Activated naive CD4-positive, alpha-beta T cell treated with anti-CD3 and anti-CD28 coated beads, Interleukin-2, amount 50 U/mL, for 24 hours (primary cell): ENCODE data around the gene APOBEC2.

Source experiments
- H3K27ac Mint-ChIP-seq: one replicate; pipeline ENCODE4 v1.8.0; 2021; ENCODE audit warnings: mild to moderate bottlenecking, mixed read lengths
- H3K27me3 Mint-ChIP-seq: one replicate; pipeline ENCODE4 v1.8.0; 2021; ENCODE audit warnings: mixed read lengths
- H3K36me3 Mint-ChIP-seq: one replicate; pipeline ENCODE4 v1.8.0; 2021; ENCODE audit warnings: mixed read lengths
- H3K4me1 Mint-ChIP-seq: one replicate; pipeline ENCODE4 v1.8.0; 2021; ENCODE audit warnings: mixed read lengths
- H3K4me3 Mint-ChIP-seq: one replicate; pipeline ENCODE4 v1.8.0; 2021; ENCODE audit warnings: mild to moderate bottlenecking, mixed read lengths
- H3K9me3 Mint-ChIP-seq: one replicate; pipeline ENCODE4 v1.8.0; 2021; ENCODE audit warnings: mixed read lengths

Gene APOBEC2

DNA sequence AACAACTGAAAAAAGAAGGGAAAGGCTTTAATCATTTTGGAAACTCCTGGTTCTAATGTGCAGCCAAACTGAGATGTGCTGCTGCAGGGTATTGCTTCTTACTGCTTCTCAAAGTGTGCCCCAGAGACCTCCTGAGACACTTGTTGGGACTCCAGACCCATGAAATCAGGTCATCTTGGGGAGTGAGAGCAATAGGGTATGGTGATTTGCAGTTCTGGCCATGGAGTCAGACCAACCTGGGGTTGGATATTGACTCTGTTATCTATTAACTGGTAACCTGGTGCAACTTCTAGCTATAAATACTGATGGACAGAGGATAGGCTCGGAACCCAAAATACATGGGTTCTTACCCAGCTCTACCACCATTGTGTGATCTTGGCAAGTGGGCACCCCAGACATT is 6.9 kb upstream of the APOBEC2 start:
- Mint-ChIP-seq H3K4me1 (no peaks in the 10 kb centered on the region), H3K27ac (no peak overlapping the region), H3K27me3 (no peaks in the 10 kb centered on the region), H3K4me3 (no peak overlapping the region), H3K9me3 (no peaks in the 10 kb centered on the region), H3K36me3 (peaks cover 5% of the 10 kb centered on the region)

DNA sequence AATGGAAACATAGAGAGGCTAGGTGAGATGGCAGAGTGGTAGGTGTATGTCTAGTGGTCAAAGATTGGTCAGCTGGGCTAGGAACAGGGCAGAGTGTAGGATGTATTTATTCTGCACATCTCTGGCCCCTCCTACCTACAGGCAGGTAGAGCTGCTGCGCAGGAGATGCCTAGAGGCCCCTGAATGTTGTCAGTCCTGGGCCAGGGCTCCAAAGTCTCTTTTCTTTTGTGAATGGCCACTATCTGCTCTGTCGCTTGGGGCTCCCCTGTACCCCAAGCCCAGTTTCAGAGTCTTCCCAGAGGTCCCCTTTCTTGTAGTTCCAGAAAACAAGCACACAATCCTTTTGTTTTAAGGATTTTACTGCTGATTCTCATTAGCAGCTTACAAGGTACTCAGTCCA is 5.7 kb upstream of the APOBEC2 start:
- Mint-ChIP-seq H3K36me3 (peaks cover 9% of the 10 kb centered on the region), H3K4me1 (peaks cover 11% of the 10 kb centered on the region), H3K27me3 (no peaks in the 10 kb centered on the region), H3K27ac (no peak overlapping the region), H3K4me3 (no peak overlapping the region), H3K9me3 (no peaks in the 10 kb centered on the region)

DNA sequence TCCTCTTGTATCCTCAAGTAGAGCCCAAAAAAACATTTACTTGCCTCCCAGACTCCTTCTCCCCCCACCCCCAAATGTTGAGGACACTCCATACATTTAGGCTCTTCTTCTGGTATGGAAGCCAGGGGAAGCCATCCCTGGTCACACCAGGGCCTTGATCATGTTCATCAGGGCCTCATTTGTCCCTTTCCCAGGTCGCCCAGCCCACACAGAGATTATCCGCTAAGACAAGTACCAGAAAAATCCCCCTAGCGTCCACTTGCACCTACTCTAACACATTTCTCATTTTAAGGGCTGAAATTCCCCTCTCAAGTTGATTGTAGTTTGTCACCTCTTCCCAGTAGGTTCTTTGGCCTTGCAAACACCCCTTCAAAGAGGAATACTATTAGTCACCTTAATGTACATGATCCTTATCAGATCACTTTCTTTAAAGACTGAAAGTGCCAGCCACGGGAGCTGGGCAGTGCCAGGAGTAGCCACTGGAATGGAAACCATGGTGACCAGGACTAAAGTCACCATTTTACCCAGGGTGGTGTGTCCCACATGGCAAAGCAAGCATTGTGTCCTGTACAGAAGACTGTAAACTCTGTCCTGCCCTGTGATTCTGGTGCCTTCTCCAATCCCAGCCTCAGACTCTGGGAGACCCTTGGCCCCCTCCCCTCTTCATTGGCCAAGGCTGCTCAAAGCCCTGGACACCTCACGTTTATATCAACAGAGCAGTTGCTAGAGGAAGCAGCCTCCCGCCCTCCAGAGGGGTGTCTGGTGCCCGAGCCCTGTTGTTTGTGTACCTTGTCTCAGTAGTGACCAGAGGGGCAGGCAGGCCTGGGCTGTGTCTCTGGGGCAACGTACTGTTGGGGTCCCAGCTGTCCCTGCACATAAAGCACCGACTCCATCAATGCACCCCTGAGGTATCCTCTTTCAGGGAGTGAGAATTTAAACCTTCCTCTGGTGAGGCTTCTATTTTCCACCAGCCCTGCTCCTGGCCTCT is 5.0 kb upstream of the APOBEC2 start:
- no peaks in the 10 kb centered on the region for H3K9me3 Mint-ChIP-seq
- H3K27ac Mint-ChIP-seq, result peak overlapping the region; percentile 79
- H3K4me1 Mint-ChIP-seq, result peaks cover 18% of the 10 kb centered on the region
- no peaks in the 10 kb centered on the region for H3K27me3 Mint-ChIP-seq
- H3K36me3 Mint-ChIP-seq, result peaks cover 9% of the 10 kb centered on the region
- H3K4me3 Mint-ChIP-seq, result no peak overlapping the region

DNA sequence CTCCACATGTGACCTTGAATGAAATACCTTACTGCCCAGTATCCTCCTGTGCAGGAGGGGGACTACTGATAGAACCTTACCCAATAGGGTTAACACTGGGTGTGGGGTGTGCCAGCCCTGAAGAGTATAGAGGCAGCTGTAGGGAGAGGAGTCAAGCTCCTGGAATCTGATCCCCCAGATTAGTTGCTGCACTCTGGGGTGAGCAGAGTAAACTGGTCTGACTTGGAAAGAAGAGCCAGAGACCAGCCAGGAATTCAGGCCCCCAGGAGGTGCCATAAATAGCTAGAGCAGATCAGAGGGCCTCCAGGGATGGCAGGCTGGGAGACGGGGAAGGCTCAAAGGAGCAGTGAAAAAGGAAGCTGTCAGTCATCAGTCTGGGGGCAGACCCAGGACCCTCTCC is 3.5 kb upstream of the APOBEC2 start:
- H3K27ac Mint-ChIP-seq, result no peak overlapping the region
- no peaks in the 10 kb centered on the region for H3K9me3 Mint-ChIP-seq
- H3K4me3 Mint-ChIP-seq, result no peak overlapping the region
- peaks cover 21% of the 10 kb centered on the region for H3K4me1 Mint-ChIP-seq
- peaks cover 9% of the 10 kb centered on the region for H3K36me3 Mint-ChIP-seq
- H3K27me3 Mint-ChIP-seq, result no peaks in the 10 kb centered on the region

DNA sequence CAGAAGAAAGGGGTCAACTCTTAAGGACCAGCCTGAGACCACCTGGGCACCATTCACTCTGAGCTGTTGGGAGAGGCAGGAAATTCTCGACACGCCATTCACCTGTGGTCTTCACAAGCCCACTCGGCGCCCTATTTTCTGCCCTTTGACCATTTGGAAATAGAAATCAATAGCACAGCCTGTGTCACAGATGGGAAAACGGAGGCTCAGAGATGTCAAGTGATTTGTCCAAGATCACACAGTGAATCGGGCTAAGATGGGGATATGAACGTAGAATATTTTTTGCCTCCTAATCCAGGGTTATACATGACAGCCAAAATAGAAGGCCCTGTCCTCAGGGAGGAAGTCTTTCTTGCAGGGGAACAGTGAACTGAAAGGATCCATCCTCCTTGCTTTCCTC is 3.0 kb upstream of the APOBEC2 start:
- Mint-ChIP-seq H3K4me3 (no peak overlapping the region), H3K4me1 (peaks cover 21% of the 10 kb centered on the region), H3K36me3 (peaks cover 9% of the 10 kb centered on the region), H3K9me3 (no peaks in the 10 kb centered on the region), H3K27ac (no peak overlapping the region), H3K27me3 (no peaks in the 10 kb centered on the region)

DNA sequence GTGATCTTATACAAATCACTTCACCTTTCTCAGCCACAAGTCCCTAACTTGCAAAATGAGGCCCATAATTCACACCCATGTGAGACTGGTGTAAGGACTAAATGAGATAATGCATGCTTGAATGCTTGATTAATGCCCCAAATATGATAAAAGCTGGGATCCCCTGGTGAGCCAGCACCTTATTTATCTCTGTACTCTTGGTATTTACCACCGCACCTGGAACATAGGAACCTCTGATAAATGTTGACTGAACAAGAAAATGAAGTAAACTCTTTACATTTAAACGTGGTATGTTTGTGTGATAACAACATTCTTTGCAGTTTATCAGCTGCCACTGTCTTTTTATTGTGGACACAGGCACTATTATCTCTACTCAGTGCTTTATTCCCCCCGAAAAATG is 2.5 kb upstream of the APOBEC2 start:
- Mint-ChIP-seq H3K27ac (no peak overlapping the region), H3K4me3 (no peak overlapping the region), H3K9me3 (no peaks in the 10 kb centered on the region), H3K4me1 (peaks cover 21% of the 10 kb centered on the region), H3K36me3 (peaks cover 9% of the 10 kb centered on the region), H3K27me3 (no peaks in the 10 kb centered on the region)

DNA sequence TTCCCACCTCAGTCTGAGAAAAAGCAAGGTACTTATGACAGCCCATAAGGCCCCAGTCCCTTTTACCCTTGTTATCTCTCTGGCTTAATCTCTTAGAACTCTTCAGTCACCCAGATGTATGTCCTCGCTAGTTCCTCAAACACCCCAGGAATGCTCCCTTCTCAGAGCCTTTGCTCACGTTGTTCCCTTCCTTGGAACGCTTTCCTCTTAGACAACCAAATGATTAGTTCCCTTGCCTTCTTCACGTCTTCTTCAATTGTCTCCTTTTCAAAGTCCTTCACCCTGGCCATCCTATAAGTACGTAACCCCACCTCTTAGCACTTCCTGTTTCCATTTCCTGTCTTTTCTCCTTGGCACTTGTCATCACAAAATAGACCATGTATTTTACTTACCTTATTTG is 1.1 kb upstream of the APOBEC2 start:
- Mint-ChIP-seq H3K27ac (peak overlapping the region; percentile 3), H3K36me3 (peaks cover 10% of the 10 kb centered on the region)

DNA sequence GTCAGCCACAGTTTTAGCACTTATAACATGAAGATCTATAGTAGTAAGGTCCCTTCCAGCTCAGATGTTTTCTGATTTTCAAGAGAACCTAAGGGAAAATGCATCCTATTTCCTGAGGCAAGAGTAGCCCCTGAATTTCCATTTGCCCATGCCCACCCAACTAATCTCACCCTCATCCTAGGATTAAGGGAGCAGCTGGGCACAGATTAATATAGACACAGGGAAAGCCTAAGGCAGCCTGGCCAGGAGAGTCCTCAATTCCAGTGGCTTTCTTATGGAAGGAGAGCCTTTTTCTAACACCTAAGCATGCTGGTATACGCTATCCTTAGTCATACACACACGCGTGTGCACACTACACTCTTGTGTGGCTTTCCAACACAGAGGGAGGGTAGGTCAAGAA is 1.5 kb downstream of the APOBEC2 start:
- H3K27me3 Mint-ChIP-seq, result no peaks in the 10 kb centered on the region
- H3K4me3 Mint-ChIP-seq, result no peak overlapping the region
- H3K36me3 Mint-ChIP-seq, result peaks cover 6% of the 10 kb centered on the region
- H3K27ac Mint-ChIP-seq, result no peak overlapping the region
- peaks cover 26% of the 10 kb centered on the region for H3K4me1 Mint-ChIP-seq
- H3K9me3 Mint-ChIP-seq, result no peaks in the 10 kb centered on the region

More for the DNA sequence above, 1.1 kb upstream of the APOBEC2 start:
- H3K4me1 Mint-ChIP-seq, result peaks cover 21% of the 10 kb centered on the region
- no peaks in the 10 kb centered on the region for H3K27me3 Mint-ChIP-seq
- peak overlapping the region; percentile 24 for H3K4me3 Mint-ChIP-seq
- H3K9me3 Mint-ChIP-seq, result no peaks in the 10 kb centered on the region

DNA sequence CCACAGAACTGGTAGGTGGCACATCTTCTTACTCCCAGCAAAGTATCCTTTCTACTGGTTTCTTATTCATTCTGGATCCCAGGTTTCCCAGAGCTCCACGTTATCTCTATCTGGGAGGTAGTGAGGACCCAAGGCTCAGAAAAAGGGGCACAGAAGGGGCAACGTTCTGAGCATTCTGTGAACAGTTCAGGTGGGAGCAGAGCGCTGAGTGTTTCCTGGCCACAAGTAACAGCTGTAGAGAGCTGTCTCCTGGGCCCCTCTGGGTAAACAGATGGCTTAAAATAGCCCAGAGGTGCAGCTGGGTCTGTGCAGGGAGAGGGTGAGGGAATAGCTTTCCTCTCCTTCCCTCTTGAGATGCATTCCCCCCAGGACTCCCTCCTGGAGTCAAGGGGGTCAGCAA is 2.1 kb downstream of the APOBEC2 start:
- H3K27ac Mint-ChIP-seq, result no peak overlapping the region
- H3K4me3 Mint-ChIP-seq, result no peak overlapping the region
- peaks cover 26% of the 10 kb centered on the region for H3K4me1 Mint-ChIP-seq
- H3K27me3 Mint-ChIP-seq, result no peaks in the 10 kb centered on the region
- H3K36me3 Mint-ChIP-seq, result peaks cover 9% of the 10 kb centered on the region
- H3K9me3 Mint-ChIP-seq, result no peaks in the 10 kb centered on the region

DNA sequence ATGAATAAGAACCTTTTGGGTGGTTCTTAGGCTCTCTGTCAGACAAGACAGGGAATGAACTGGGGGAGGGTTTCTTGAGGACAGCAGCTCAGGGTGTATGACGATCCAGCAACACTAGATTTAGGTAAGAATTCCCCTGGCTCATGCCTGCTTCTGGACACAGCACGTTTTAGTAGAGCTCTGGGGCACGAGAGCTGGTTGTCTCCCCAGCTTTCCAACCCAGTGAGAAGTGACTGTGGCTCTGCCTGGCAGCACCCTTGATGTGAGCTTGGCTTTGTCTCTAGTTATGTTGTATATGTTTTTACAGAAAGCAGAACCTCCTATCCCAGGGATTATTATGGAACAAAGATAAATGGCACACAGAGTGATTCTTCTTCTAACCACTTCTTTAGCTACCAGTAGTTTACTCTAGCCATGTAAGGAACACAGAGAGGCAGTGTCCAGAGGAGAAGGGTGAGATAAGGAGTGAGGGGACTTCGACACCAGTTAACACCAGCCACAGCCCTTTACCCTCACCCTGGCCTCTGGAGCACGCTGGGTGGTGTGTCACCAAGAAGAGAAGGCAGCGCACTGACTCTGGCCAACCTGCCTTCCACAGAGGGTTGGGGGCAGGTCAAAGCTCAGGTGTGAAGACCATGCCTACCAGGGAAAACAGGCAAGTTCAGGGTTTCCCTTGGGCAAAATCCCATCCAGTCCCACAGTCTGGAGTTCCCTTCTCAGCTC is 3.9 kb downstream of the APOBEC2 start:
- no peak overlapping the region for H3K4me3 Mint-ChIP-seq
- peaks cover 19% of the 10 kb centered on the region for H3K4me1 Mint-ChIP-seq
- no peak overlapping the region for H3K27ac Mint-ChIP-seq
- peaks cover 11% of the 10 kb centered on the region for H3K36me3 Mint-ChIP-seq
- no peaks in the 10 kb centered on the region for H3K9me3 Mint-ChIP-seq
- no peaks in the 10 kb centered on the region for H3K27me3 Mint-ChIP-seq

DNA sequence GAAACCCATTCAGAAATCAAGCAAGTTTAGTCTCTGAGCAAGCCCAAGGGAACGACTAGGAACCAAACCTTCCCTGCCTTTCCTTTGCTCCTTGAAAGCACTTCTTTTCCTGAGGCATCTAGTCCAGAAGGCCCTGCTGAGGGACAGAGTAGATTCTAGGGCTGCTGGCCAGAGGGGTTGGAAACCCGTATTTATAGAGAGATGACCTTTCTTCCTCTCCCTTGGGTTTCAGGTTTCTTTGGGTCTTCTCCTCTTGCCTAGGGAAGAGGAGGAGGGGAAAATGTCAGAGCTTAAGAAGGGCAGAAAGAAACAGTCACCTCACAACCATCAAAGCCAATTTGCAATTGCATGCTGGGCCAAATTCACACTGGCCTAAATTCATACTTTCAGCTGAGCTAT is 5.8 kb downstream of the APOBEC2 start:
- Mint-ChIP-seq H3K27me3 (no peaks in the 10 kb centered on the region), H3K4me3 (no peak overlapping the region), H3K9me3 (no peaks in the 10 kb centered on the region), H3K4me1 (peaks cover 5% of the 10 kb centered on the region), H3K27ac (peak overlapping the region; percentile 23), H3K36me3 (peaks cover 13% of the 10 kb centered on the region)

DNA sequence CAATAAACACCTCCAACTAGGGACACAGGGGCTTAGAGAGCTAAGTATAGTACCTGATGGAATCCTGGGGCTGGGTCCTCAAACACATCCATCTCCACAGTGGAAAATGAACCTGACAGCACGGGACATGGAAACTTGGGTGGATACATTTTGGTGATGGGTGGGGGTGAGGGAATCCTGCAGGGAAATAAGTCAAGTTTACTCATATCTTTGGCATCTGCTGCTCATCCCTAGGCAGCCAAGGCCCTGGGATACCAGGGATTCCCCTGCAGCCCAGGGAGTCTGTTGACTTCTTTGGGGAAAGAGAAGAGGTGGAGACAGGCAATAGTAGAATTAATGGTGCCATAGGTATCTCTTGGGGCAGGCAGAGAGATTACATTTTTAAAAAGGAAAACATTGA is 6.6 kb downstream of the APOBEC2 start:
- Mint-ChIP-seq H3K27ac (no peak overlapping the region), H3K36me3 (peaks cover 15% of the 10 kb centered on the region), H3K27me3 (no peaks in the 10 kb centered on the region), H3K4me3 (no peak overlapping the region), H3K9me3 (no peaks in the 10 kb centered on the region), H3K4me1 (peaks cover 10% of the 10 kb centered on the region)

DNA sequence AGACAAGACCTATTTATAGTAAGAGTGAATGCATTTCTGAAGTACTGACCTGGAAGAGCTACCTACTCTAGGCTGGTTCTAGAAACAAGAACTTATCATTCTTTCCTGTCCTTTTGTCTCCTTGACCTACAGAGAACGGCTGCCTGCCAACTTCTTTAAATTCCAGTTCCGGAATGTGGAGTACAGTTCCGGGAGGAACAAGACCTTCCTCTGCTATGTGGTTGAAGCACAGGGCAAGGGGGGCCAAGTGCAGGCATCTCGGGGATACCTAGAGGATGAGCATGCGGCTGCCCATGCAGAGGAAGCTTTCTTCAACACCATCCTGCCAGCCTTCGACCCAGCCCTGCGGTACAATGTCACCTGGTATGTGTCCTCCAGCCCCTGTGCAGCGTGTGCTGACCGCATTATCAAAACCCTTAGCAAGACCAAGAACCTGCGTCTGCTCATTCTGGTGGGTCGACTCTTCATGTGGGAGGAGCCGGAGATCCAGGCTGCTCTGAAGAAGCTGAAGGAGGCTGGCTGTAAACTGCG is 8.3 kb downstream of the APOBEC2 start:
- Mint-ChIP-seq H3K4me1 (peaks cover 14% of the 10 kb centered on the region), H3K36me3 (peaks cover 16% of the 10 kb centered on the region), H3K27ac (no peak overlapping the region), H3K9me3 (no peaks in the 10 kb centered on the region), H3K4me3 (no peak overlapping the region), H3K27me3 (no peaks in the 10 kb centered on the region)

DNA sequence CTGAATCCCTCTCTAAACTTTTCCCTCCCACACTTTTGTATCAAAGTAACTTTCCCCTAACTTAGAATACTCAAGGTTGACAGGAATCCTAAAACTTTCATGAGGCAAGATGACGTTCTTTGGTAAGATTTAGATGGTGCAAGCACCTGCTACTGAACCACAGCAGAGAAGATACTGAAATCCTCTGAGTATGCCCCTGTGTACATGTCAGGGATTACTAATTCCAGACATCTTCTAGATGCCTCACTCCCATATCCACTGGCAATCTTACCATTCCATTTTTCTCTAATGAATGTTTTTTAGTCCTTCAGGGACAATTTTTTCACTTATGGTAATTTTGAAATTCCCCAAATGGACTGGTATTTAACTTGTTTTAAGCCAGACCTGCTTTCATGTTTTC is 9.1 kb downstream of the APOBEC2 start:
- Mint-ChIP-seq H3K4me1 (peaks cover 20% of the 10 kb centered on the region), H3K36me3 (peaks cover 23% of the 10 kb centered on the region), H3K9me3 (no peaks in the 10 kb centered on the region), H3K27ac (no peak overlapping the region), H3K4me3 (no peak overlapping the region), H3K27me3 (no peaks in the 10 kb centered on the region)

DNA sequence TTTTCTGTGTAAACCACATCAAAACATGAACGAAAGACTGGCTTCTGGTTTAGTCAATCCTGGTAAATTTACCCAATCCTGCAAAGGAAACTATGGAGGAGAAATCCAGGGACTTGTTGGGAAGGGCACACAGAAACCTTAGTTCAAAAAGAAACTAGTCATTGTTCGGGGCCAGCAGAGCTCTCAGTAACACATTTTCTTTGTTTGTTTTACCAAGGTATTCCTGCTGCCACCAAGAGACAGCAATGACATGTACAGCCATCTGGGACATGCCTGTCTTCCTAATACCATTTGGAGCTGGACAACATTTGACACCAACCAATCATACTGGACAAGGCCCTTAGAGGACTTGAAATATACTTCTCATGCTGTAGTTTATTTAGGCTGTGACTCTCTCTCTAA is 10.9 kb downstream of the APOBEC2 start:
- peaks cover 25% of the 10 kb centered on the region for H3K36me3 Mint-ChIP-seq
- no peak overlapping the region for H3K27ac Mint-ChIP-seq
- H3K4me3 Mint-ChIP-seq, result no peak overlapping the region

DNA sequence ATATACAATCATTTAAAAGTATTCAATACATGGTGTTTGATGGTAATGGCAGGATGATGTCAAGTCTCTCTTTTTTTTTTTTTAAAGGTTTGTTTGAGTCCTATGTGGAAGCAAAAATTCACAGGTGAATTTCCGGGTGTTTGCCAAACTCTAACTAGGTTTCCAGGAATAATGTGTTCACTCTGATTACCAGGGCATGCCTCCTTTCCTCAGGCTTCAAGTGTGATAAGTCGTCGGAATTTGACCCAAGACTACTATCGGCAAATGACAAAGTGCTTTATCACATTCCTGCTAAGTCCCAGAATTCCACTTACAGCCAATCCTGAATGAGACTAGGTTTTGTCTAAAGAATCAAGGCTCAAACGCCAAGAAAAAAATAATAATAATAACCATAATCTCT is 11.8 kb downstream of the APOBEC2 start:
- peaks cover 24% of the 10 kb centered on the region for H3K36me3 Mint-ChIP-seq
- peaks cover 23% of the 10 kb centered on the region for H3K4me1 Mint-ChIP-seq
- H3K27me3 Mint-ChIP-seq, result no peaks in the 10 kb centered on the region
- H3K4me3 Mint-ChIP-seq, result no peak overlapping the region
- H3K27ac Mint-ChIP-seq, result no peak overlapping the region
- no peaks in the 10 kb centered on the region for H3K9me3 Mint-ChIP-seq

More for the DNA sequence above, 10.9 kb downstream of the APOBEC2 start:
- Mint-ChIP-seq H3K4me1 (peaks cover 19% of the 10 kb centered on the region), H3K9me3 (no peaks in the 10 kb centered on the region), H3K27me3 (no peaks in the 10 kb centered on the region)
